ENCODE results near the gene B4GALT4.

The B4GALT4 gene

GRCh38 chr3:119184796-119185570 lies 55.7 kb downstream of the B4GALT4 start:
- Histone ChIP-seq H2BK5ac (ENCODE audit: low read length) (no peak overlapping the region), H3K4me1 (ENCODE audit: control insufficient read depth in 2 of 2, insufficient read depth in 1 of 2, low read depth in 1 of 2, low read length in 2 of 2) (no peaks in the 10 kb centered on the region), H2BK12ac (ENCODE audit: low read length) (no peak overlapping the region), H3K4ac (ENCODE audit: low read length) (no peak overlapping the region), H3K9ac (ENCODE audit: low read depth, low read length, poor library complexity) (no peak overlapping the region), H3K23ac (ENCODE audit: low read depth, low read length, poor library complexity) (no peak overlapping the region), H3K9me3 (replicated peaks in 1 of 2; ENCODE audit: control insufficient read depth in 2 of 2, insufficient read depth in 1 of 2, low read depth in 1 of 2, low read length in 2 of 2) (no peaks in the 10 kb centered on the region), H2AFZ (ENCODE audit: low read length) (no peak overlapping the region), H3K18ac (ENCODE audit: low read length) (no peak overlapping the region), H3K27ac (replicated peaks; ENCODE audit: low read length) (no peak overlapping the region), H3K36me3 (replicated peaks in 1 of 2; ENCODE audit: control insufficient read depth in 2 of 2, insufficient read depth in 2 of 2, low read length in 2 of 2) (no peaks in the 10 kb centered on the region), H3K27me3 (ENCODE audit: control insufficient read depth in 3 of 3, insufficient read depth in 3 of 3, low read depth in 1 of 3, low read length in 3 of 3) (peaks cover 0 to 3% (median 0%) of the 10 kb centered on the region in 3 experiments), H2AK5ac (ENCODE audit: low read depth, low read length) (no peak overlapping the region), H4K8ac (ENCODE audit: low read depth, low read length) (no peak overlapping the region), H4K91ac (ENCODE audit: low read depth, low read length, poor library complexity) (no peak overlapping the region), H3K14ac (ENCODE audit: low read length) (no peak overlapping the region), H2BK120ac (ENCODE audit: low read depth, low read length) (no peak overlapping the region), H3K4me3 (ENCODE audit: low read length in 2 of 2) (no peak overlapping the region), H2BK15ac (ENCODE audit: low read length) (no peak overlapping the region), H3K4me2 (ENCODE audit: insufficient read depth, low read length, poor library complexity, severe bottlenecking) (no peak overlapping the region), H3K79me1 (ENCODE audit: low read depth, low read length) (no peaks in the 10 kb centered on the region)
- no CpG with 5 or more reads among the region's 7 CpGs for WGBS, 2 donors (ENCODE audit: extremely low coverage in 2 of 2, insufficient read length in 2 of 2, insufficient replicate concordance in 1 of 2)
- no peak for DNase-seq (ENCODE audit: low spot score)

GRCh38 chr3:119184111-119184510 lies 56.6 kb downstream of the B4GALT4 start:
- Histone ChIP-seq H3K9me3 (replicated peaks in 1 of 2; ENCODE audit: control insufficient read depth in 2 of 2, insufficient read depth in 1 of 2, low read depth in 1 of 2, low read length in 2 of 2) (no peaks in the 10 kb centered on the region), H2BK5ac (ENCODE audit: low read length) (no peak overlapping the region), H3K23ac (ENCODE audit: low read depth, low read length, poor library complexity) (no peak overlapping the region), H3K9ac (ENCODE audit: low read depth, low read length, poor library complexity) (no peak overlapping the region), H2AK5ac (ENCODE audit: low read depth, low read length) (no peak overlapping the region), H3K4me2 (ENCODE audit: insufficient read depth, low read length, poor library complexity, severe bottlenecking) (no peak overlapping the region), H2BK12ac (ENCODE audit: low read length) (no peak overlapping the region), H3K18ac (ENCODE audit: low read length) (no peak overlapping the region), H3K4me3 (ENCODE audit: low read length in 2 of 2) (no peak overlapping the region), H3K36me3 (replicated peaks in 1 of 2; ENCODE audit: control insufficient read depth in 2 of 2, insufficient read depth in 2 of 2, low read length in 2 of 2) (no peaks in the 10 kb centered on the region), H2BK120ac (ENCODE audit: low read depth, low read length) (no peak overlapping the region), H3K27ac (replicated peaks; ENCODE audit: low read length) (no peak overlapping the region), H3K14ac (ENCODE audit: low read length) (no peak overlapping the region), H4K91ac (ENCODE audit: low read depth, low read length, poor library complexity) (no peak overlapping the region), H2BK15ac (ENCODE audit: low read length) (no peak overlapping the region), H3K27me3 (ENCODE audit: control insufficient read depth in 3 of 3, insufficient read depth in 3 of 3, low read depth in 1 of 3, low read length in 3 of 3) (peaks cover 0 to 3% (median 0%) of the 10 kb centered on the region in 3 experiments), H2AFZ (ENCODE audit: low read length) (no peak overlapping the region), H4K8ac (ENCODE audit: low read depth, low read length) (no peak overlapping the region), H3K4ac (ENCODE audit: low read length) (no peak overlapping the region), H3K4me1 (ENCODE audit: control insufficient read depth in 2 of 2, insufficient read depth in 1 of 2, low read depth in 1 of 2, low read length in 2 of 2) (no peaks in the 10 kb centered on the region), H3K79me1 (ENCODE audit: low read depth, low read length) (no peaks in the 10 kb centered on the region)
- no peak for DNase-seq (ENCODE audit: low spot score)
- WGBS, 2 donors (ENCODE audit: extremely low coverage in 2 of 2, insufficient read length in 2 of 2, insufficient replicate concordance in 1 of 2): no CpG with 5 or more reads among the region's 9 CpGs

GRCh38 chr3:119181765-119182164 lies 58.9 kb downstream of the B4GALT4 start:
- Histone ChIP-seq H2BK15ac (ENCODE audit: low read length) (no peak overlapping the region), H3K27ac (replicated peaks; ENCODE audit: low read length) (no peak overlapping the region), H3K18ac (ENCODE audit: low read length) (no peak overlapping the region)

GRCh38 chr3:119177321-119177720 lies 63.4 kb downstream of the B4GALT4 start:
- H4K8ac ChIP-seq (ENCODE audit: low read depth, low read length): no peak overlapping the region
- H2BK5ac ChIP-seq (ENCODE audit: low read length): no peak overlapping the region
- H3K14ac ChIP-seq (ENCODE audit: low read length): no peak overlapping the region
- no peak overlapping the region for H2AFZ ChIP-seq (ENCODE audit: low read length)
- H2AK5ac ChIP-seq (ENCODE audit: low read depth, low read length): no peak overlapping the region
- no peaks in the 10 kb centered on the region for H3K9me3 ChIP-seq (replicated peaks in 1 of 2; ENCODE audit: control insufficient read depth in 2 of 2, insufficient read depth in 1 of 2, low read depth in 1 of 2, low read length in 2 of 2)
- no peak overlapping the region for H3K4me3 ChIP-seq (ENCODE audit: low read length in 2 of 2)
- H2BK15ac ChIP-seq (ENCODE audit: low read length): no peak overlapping the region
- H3K4ac ChIP-seq (ENCODE audit: low read length): no peak overlapping the region
- no peak for DNase-seq (ENCODE audit: low spot score)
- no peaks in the 10 kb centered on the region for H3K4me1 ChIP-seq (ENCODE audit: control insufficient read depth in 2 of 2, insufficient read depth in 1 of 2, low read depth in 1 of 2, low read length in 2 of 2)
- H2BK12ac ChIP-seq (ENCODE audit: low read length): no peak overlapping the region
- peaks cover 0 to 27% (median 0%) of the 10 kb centered on the region in 3 experiments for H3K27me3 ChIP-seq (ENCODE audit: control insufficient read depth in 3 of 3, insufficient read depth in 3 of 3, low read depth in 1 of 3, low read length in 3 of 3)
- H3K4me2 ChIP-seq (ENCODE audit: insufficient read depth, low read length, poor library complexity, severe bottlenecking): no peak overlapping the region
- no peak overlapping the region for H3K23ac ChIP-seq (ENCODE audit: low read depth, low read length, poor library complexity)
- H3K36me3 ChIP-seq (replicated peaks in 1 of 2; ENCODE audit: control insufficient read depth in 2 of 2, insufficient read depth in 2 of 2, low read length in 2 of 2): no peaks in the 10 kb centered on the region
- H3K27ac ChIP-seq (replicated peaks; ENCODE audit: low read length): no peak overlapping the region
- H2BK120ac ChIP-seq (ENCODE audit: low read depth, low read length): no peak overlapping the region
- H3K9ac ChIP-seq (ENCODE audit: low read depth, low read length, poor library complexity): no peak overlapping the region
- H3K79me1 ChIP-seq (ENCODE audit: low read depth, low read length): no peaks in the 10 kb centered on the region
- no CpG with 5 or more reads among the region's 4 CpGs for WGBS, 2 donors (ENCODE audit: extremely low coverage in 2 of 2, insufficient read length in 2 of 2, insufficient replicate concordance in 1 of 2)
- H3K18ac ChIP-seq (ENCODE audit: low read length): no peak overlapping the region
- no peak overlapping the region for H4K91ac ChIP-seq (ENCODE audit: low read depth, low read length, poor library complexity)

More at GRCh38 chr3:119181765-119182164, 58.9 kb downstream of the B4GALT4 start:
- WGBS, 2 donors (ENCODE audit: extremely low coverage in 2 of 2, insufficient read length in 2 of 2, insufficient replicate concordance in 1 of 2): no CpG with 5 or more reads among the region's 3 CpGs
- Histone ChIP-seq H3K36me3 (replicated peaks in 1 of 2; ENCODE audit: control insufficient read depth in 2 of 2, insufficient read depth in 2 of 2, low read length in 2 of 2) (no peaks in the 10 kb centered on the region), H3K9ac (ENCODE audit: low read depth, low read length, poor library complexity) (no peak overlapping the region), H3K4me2 (ENCODE audit: insufficient read depth, low read length, poor library complexity, severe bottlenecking) (no peak overlapping the region), H3K4me1 (ENCODE audit: control insufficient read depth in 2 of 2, insufficient read depth in 1 of 2, low read depth in 1 of 2, low read length in 2 of 2) (no peaks in the 10 kb centered on the region), H4K8ac (ENCODE audit: low read depth, low read length) (no peak overlapping the region), H4K91ac (ENCODE audit: low read depth, low read length, poor library complexity) (no peak overlapping the region), H2BK120ac (ENCODE audit: low read depth, low read length) (no peak overlapping the region), H2AFZ (ENCODE audit: low read length) (no peak overlapping the region), H2BK12ac (ENCODE audit: low read length) (no peak overlapping the region), H3K14ac (ENCODE audit: low read length) (no peak overlapping the region), H3K23ac (ENCODE audit: low read depth, low read length, poor library complexity) (no peak overlapping the region), H3K79me1 (ENCODE audit: low read depth, low read length) (no peaks in the 10 kb centered on the region), H3K4ac (ENCODE audit: low read length) (no peak overlapping the region), H2BK5ac (ENCODE audit: low read length) (no peak overlapping the region), H2AK5ac (ENCODE audit: low read depth, low read length) (no peak overlapping the region), H3K9me3 (replicated peaks in 1 of 2; ENCODE audit: control insufficient read depth in 2 of 2, insufficient read depth in 1 of 2, low read depth in 1 of 2, low read length in 2 of 2) (no peaks in the 10 kb centered on the region), H3K27me3 (ENCODE audit: control insufficient read depth in 3 of 3, insufficient read depth in 3 of 3, low read depth in 1 of 3, low read length in 3 of 3) (peaks cover 0 to 1% (median 0%) of the 10 kb centered on the region in 3 experiments), H3K4me3 (ENCODE audit: low read length in 2 of 2) (no peak overlapping the region)
- DNase-seq (ENCODE audit: low spot score): no peak

All from neuronal stem cell (in vitro differentiated cells).